ENCODE measurements around the gene SH3GL1. TPM values are rescaled to one million over a fixed set of nuclear protein-coding genes. Genes with fewer than 3 reads are reported as not detected.

Gene SH3GL1
- total RNA-seq, 1 experiment from 2014 or later = 59.8 TPM

GRCh38 chr19:4326837-4327251 is 73.5 kb downstream of the SH3GL1 start:
- POLR2A ChIA-PET (ENCODE audit: unreplicated experiment) = no interaction called here
- no peak overlapping the region for H2AFZ ChIP-seq (ENCODE audit: low read length)
- H3K9me3 ChIP-seq (ENCODE audit: low read length) = no peaks in the 10 kb centered on the region

GRCh38 chr19:4326215-4326836 is 74.0 kb downstream of the SH3GL1 start:
- no peaks in the 10 kb centered on the region for H3K27me3 ChIP-seq (ENCODE audit: low read length)
- BruUV-seq (replicated peaks) = no TSS peak
- no peak overlapping the region for H3K4me2 ChIP-seq (ENCODE audit: low read length)
- H4K20me1 ChIP-seq (ENCODE audit: low read length) = no peaks in the 10 kb centered on the region
- no peaks in the 10 kb centered on the region for H3K4me1 ChIP-seq (ENCODE audit: insufficient read depth, low read length)
- H3K36me3 ChIP-seq (ENCODE audit: low read depth, low read length) = no peaks in the 10 kb centered on the region
- no peak overlapping the region for H2AFZ ChIP-seq (ENCODE audit: low read length)
- ChIA-PET POLR2A (ENCODE audit: unreplicated experiment) (no interaction called here), CTCF (no interaction called here)
- no peaks in the 10 kb centered on the region for H3F3A ChIP-seq (ENCODE audit: low read length, unreplicated experiment)
- H3K79me2 ChIP-seq (ENCODE audit: low read length) = no peaks in the 10 kb centered on the region
- DNase-seq (no peak), ATAC-seq (no peak)
- no peaks in the 10 kb centered on the region for H3K9me2 ChIP-seq (replicated peaks; ENCODE audit: low read length)
- TF ChIP-seq EZH2 (IDR thresholded peaks at IDR 0.05; ENCODE audit: low read length, unreplicated experiment) (no peak), EZH2phosphoT487 (IDR thresholded peaks at IDR 0.05; ENCODE audit: borderline replicate concordance, low read length) (no peak), CTCF (conservative IDR thresholded peaks at IDR 0.05; ENCODE audit: low read depth, low read length) (no peak)
- no peak overlapping the region for H3K27ac ChIP-seq (ENCODE audit: low read length)
- no peak overlapping the region for H3K9ac ChIP-seq (ENCODE audit: low read length)
- no peak overlapping the region for H3K4me3 ChIP-seq (ENCODE audit: low read length)
- intact Hi-C loops (cut with micrococcal nuclease) = no loop called here
- H3K9me3 ChIP-seq (ENCODE audit: low read length) = no peaks in the 10 kb centered on the region

More at GRCh38 chr19:4326837-4327251, 73.5 kb downstream of the SH3GL1 start:
- ATAC-seq (no peak), DNase-seq (no peak)
- Histone ChIP-seq H4K20me1 (ENCODE audit: low read length) (no peaks in the 10 kb centered on the region), H3F3A (ENCODE audit: low read length, unreplicated experiment) (no peaks in the 10 kb centered on the region), H3K4me2 (ENCODE audit: low read length) (no peak overlapping the region), H3K79me2 (ENCODE audit: low read length) (no peaks in the 10 kb centered on the region), H3K9ac (ENCODE audit: low read length) (no peak overlapping the region), H3K27ac (ENCODE audit: low read length) (no peak overlapping the region), H3K27me3 (ENCODE audit: low read length) (no peaks in the 10 kb centered on the region), H3K4me1 (ENCODE audit: insufficient read depth, low read length) (no peaks in the 10 kb centered on the region), H3K9me2 (replicated peaks; ENCODE audit: low read length) (no peaks in the 10 kb centered on the region), H3K4me3 (ENCODE audit: low read length) (no peak overlapping the region), H3K36me3 (ENCODE audit: low read depth, low read length) (no peaks in the 10 kb centered on the region)
- CTCF ChIA-PET = no interaction called here
- intact Hi-C loops (cut with micrococcal nuclease) = no loop called here
- TF ChIP-seq EZH2 (IDR thresholded peaks at IDR 0.05; ENCODE audit: low read length, unreplicated experiment) (no peak), EZH2phosphoT487 (IDR thresholded peaks at IDR 0.05; ENCODE audit: borderline replicate concordance, low read length) (no peak), CTCF (conservative IDR thresholded peaks at IDR 0.05; ENCODE audit: low read depth, low read length) (no peak)
- no TSS peak for BruUV-seq (replicated peaks)

GRCh38 chr19:4324228-4324627 is 76.1 kb downstream of the SH3GL1 start:
- BruUV-seq (replicated peaks) = no TSS peak
- ChIA-PET POLR2A (ENCODE audit: unreplicated experiment) (no interaction called here), CTCF (no interaction called here)
- H3K27me3 ChIP-seq (ENCODE audit: low read length) = no peaks in the 10 kb centered on the region
- H4K20me1 ChIP-seq (ENCODE audit: low read length) = no peaks in the 10 kb centered on the region
- no peaks in the 10 kb centered on the region for H3F3A ChIP-seq (ENCODE audit: low read length, unreplicated experiment)
- DNase-seq (no peak), ATAC-seq (no peak)
- no peak overlapping the region for H2AFZ ChIP-seq (ENCODE audit: low read length)
- no peak overlapping the region for H3K9ac ChIP-seq (ENCODE audit: low read length)
- no peak overlapping the region for H3K27ac ChIP-seq (ENCODE audit: low read length)
- no peaks in the 10 kb centered on the region for H3K4me1 ChIP-seq (ENCODE audit: insufficient read depth, low read length)
- no peaks in the 10 kb centered on the region for H3K9me2 ChIP-seq (replicated peaks; ENCODE audit: low read length)
- TF ChIP-seq EZH2phosphoT487 (IDR thresholded peaks at IDR 0.05; ENCODE audit: borderline replicate concordance, low read length) (no peak), EZH2 (IDR thresholded peaks at IDR 0.05; ENCODE audit: low read length, unreplicated experiment) (no peak), CTCF (conservative IDR thresholded peaks at IDR 0.05; ENCODE audit: low read depth, low read length) (no peak)
- no peak overlapping the region for H3K4me3 ChIP-seq (ENCODE audit: low read length)
- intact Hi-C loops (cut with micrococcal nuclease) = no loop called here
- H3K9me3 ChIP-seq (ENCODE audit: low read length) = no peaks in the 10 kb centered on the region
- no peaks in the 10 kb centered on the region for H3K79me2 ChIP-seq (ENCODE audit: low read length)
- no peaks in the 10 kb centered on the region for H3K36me3 ChIP-seq (ENCODE audit: low read depth, low read length)
- H3K4me2 ChIP-seq (ENCODE audit: low read length) = no peak overlapping the region
